Esophagus (tissue), 2 donors: ENCODE data around the gene SAP30BP. TPM values are rescaled to one million over a fixed set of nuclear protein-coding genes. Genes with fewer than 3 reads are reported as not detected.
A peak's percentile ranks its signal among the peaks of the same experiment; 100 is the strongest.
"Not testable (repeated sequence)": the region's sequence is repeated elsewhere in the genome, so short reads cannot be mapped to it uniquely, and the experiment has no call there.

Experiments used
- H3K27ac ChIP-seq, 2 donors: one replicate each; pipeline ENCODE4 v1.5.1; 2013; ENCODE audit warnings: low read depth in 2 of 2, mild to moderate bottlenecking in 2 of 2, inconsistent platforms in 1 of 2, low read length in 1 of 2, moderate library complexity in 1 of 2
- H3K27me3 ChIP-seq, 2 donors: one replicate each; pipeline ENCODE4 v1.6.1; 2013; ENCODE audit warnings: low read length in 2 of 2, control low read depth in 1 of 2, mild to moderate bottlenecking in 1 of 2; ENCODE audit not compliant: insufficient read depth in 2 of 2, control insufficient read depth in 1 of 2
- H3K36me3 ChIP-seq, 2 donors: one replicate each; pipeline ENCODE4 v1.6.1; 2013; ENCODE audit warnings: low read length in 1 of 2; ENCODE audit not compliant: control insufficient read depth in 2 of 2, insufficient read depth in 2 of 2
- H3K4me1 ChIP-seq, 2 donors: one replicate each; pipeline ENCODE4 v1.6.1; 2013; ENCODE audit warnings: low read length in 1 of 2; ENCODE audit not compliant: control insufficient read depth in 2 of 2, insufficient read depth in 2 of 2
- H3K4me3 ChIP-seq, 2 donors: one replicate each; pipeline ENCODE4 v1.5.1; 2013; ENCODE audit warnings: low read length in 2 of 2, mild to moderate bottlenecking in 2 of 2, low read depth in 1 of 2, moderate library complexity in 1 of 2
- H3K9me3 ChIP-seq, 2 donors: one replicate each; pipeline ENCODE4 v1.6.1; 2013; ENCODE audit warnings: mild to moderate bottlenecking in 2 of 2, low read depth in 1 of 2, low read length in 1 of 2, moderate library complexity in 1 of 2; ENCODE audit not compliant: control insufficient read depth in 2 of 2, insufficient read depth in 1 of 2
- WGBS, 2 donors: extraction: QIAGEN DNeasy Blood & Tissue Kit; methylation state at CpG; one replicate each; pipeline ENCODE4 v1.1.7; 2013; 5-methylcytosine and 5-hydroxymethylcytosine counted together
- polyA plus RNA-seq, 2 donors: library from polyadenylated mRNA; stranded (reverse); fragments of 200-250 nt; gene quantifications; one replicate each; pipeline ENCODE4 v1.2.3, GENCODE V29; 2013
- donor health status: healthy with polysubstance abuse.
- donor health status: Bipolar disorder and iron deficiency.

SAP30BP gene
- polyA plus RNA-seq, 2 donors: 63.4 to 68.4 TPM

DNA sequence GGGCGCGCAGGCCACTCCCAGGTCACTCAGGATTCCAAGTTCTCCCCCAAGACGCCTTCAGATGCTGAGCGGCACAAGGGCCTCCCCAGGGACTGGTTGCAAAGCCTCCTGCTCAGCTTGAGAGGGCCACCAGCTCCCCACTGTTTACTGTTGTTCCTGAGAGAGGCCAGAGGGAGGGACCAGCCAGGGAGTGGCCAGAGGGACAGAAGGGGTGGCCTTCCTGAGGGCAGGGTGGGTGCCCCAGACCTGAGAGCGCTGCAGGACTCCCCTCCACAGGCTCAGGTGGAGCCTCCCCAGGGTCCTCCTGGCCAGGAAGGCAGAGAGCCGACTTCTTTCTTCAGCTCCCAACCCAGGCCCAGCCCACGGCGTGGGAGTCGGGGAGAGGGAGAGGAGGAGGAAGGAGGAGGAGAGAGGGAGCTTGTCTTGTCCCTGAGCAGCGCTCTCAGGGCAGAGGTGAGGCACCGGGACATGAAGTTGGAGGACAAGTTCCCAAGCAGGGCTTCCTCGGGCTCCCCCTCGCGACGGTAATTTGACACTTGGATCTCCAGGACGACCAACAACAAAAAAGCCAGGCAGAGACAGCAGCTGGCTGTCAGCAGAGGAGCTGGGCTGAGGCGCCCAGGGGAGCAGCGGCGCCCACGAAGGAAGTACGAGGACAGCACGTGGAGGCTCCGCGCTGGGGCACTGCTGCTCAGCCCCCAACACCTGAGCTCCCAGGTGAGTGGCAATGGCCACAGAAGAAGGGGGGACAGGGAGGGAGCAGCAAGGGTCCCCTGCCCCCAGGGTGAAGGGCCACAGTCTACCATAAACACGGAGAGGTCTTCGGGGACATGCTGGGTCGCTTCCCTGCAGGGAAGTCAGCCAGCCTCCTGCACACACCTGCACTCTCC is 33.4 kb upstream of the SAP30BP start:
- H3K27me3 ChIP-seq: no peaks in the 10 kb centered on the region
- H3K36me3 ChIP-seq: peaks cover 0 to 15% of the 10 kb centered on the region in 2 donors
- H3K4me3 ChIP-seq: peak overlapping the region; percentile 7 to 24
- 14% methylated on average over 27 of the region's 27 CpGs for WGBS, 2 donors
- no peaks in the 10 kb centered on the region for H3K9me3 ChIP-seq
- H3K27ac ChIP-seq: peak overlapping the region; percentile 84 to 89
- peaks cover 10 to 13% of the 10 kb centered on the region in 2 donors for H3K4me1 ChIP-seq

DNA sequence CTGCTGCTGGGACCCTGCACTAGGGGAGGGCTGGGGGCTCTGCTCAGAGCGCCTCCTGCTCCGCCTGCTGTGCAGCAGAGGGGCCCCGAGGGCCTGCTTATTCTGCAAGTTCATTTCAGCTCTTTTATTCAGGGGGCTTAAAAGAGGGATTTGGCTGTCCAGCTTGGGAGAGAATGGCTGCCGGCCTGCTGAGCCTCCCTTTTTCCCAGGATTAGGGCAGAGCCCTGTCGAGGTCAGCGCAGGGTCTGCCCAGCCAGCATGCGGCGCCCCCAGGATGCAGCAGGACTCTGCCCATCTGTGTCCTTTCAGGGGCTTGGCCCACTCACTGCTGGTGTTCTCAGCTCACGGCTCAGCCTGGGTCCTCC is 32.8 kb upstream of the SAP30BP start:
- WGBS, 2 donors: 78% methylated on average over 9 of the region's 9 CpGs
- peaks cover 0 to 13% of the 10 kb centered on the region in 2 donors for H3K36me3 ChIP-seq
- peaks cover 10 to 13% of the 10 kb centered on the region in 2 donors for H3K4me1 ChIP-seq
- no peaks in the 10 kb centered on the region for H3K27me3 ChIP-seq
- H3K27ac ChIP-seq: peak overlapping the region; percentile 84 to 89
- peak overlapping the region in 1 of 2 donors; percentile 7 for H3K4me3 ChIP-seq
- no peaks in the 10 kb centered on the region for H3K9me3 ChIP-seq

- H3K36me3 ChIP-seq: peaks cover 0 to 13% of the 10 kb centered on the region in 2 donors
- peaks cover 10 to 14% of the 10 kb centered on the region in 2 donors for H3K4me1 ChIP-seq
- peak overlapping the region in 1 of 2 donors; percentile 0 for H3K4me3 ChIP-seq
- 83 to 85% methylated on average over 20 of the region's 20 CpGs for WGBS, 2 donors
- no peak overlapping the region for H3K27ac ChIP-seq
- no peaks in the 10 kb centered on the region for H3K27me3 ChIP-seq
- no peaks in the 10 kb centered on the region for H3K9me3 ChIP-seq
These were observed 32.2 kb upstream of the SAP30BP start for GRCh38 chr17:75634754-75635609.

DNA sequence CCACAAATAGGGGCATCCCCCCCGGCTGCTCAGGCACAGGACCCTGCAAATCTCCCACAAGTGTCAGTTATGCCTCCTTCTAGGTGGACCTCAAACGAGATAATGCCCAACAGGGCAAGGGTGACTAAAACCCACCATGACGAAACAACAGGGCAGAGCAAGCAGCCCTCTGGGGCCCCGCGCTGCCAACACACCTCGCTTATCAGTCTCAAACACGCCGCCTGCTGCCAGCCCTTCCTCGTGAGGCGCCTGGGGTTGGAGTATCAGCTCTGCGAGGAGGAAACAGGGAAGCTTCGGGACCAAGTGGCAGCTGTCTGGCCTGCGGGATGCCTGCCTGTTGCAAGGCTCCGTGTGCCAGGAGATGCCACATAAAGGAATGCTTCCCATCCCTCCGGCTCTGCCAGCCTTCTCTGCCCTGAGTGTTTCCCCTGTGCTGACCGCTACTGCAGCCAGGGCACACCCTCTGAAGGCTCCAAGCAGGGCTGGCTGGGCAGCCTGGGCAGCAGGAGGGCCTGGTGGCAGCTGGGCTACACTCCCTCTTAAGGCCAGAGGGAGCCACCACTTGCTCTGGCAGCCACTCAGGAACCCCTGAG is 31.4 kb upstream of the SAP30BP start:
- Histone ChIP-seq H3K4me1 (peaks cover 10 to 18% of the 10 kb centered on the region in 2 donors), H3K9me3 (no peaks in the 10 kb centered on the region), H3K27me3 (no peaks in the 10 kb centered on the region), H3K36me3 (peaks cover 0 to 10% of the 10 kb centered on the region in 2 donors), H3K4me3 (no peak overlapping the region), H3K27ac (peak overlapping the region in 1 of 2 donors; percentile 20)
- WGBS, 2 donors: 60 to 84% methylated on average over 16 of the region's 16 CpGs

DNA sequence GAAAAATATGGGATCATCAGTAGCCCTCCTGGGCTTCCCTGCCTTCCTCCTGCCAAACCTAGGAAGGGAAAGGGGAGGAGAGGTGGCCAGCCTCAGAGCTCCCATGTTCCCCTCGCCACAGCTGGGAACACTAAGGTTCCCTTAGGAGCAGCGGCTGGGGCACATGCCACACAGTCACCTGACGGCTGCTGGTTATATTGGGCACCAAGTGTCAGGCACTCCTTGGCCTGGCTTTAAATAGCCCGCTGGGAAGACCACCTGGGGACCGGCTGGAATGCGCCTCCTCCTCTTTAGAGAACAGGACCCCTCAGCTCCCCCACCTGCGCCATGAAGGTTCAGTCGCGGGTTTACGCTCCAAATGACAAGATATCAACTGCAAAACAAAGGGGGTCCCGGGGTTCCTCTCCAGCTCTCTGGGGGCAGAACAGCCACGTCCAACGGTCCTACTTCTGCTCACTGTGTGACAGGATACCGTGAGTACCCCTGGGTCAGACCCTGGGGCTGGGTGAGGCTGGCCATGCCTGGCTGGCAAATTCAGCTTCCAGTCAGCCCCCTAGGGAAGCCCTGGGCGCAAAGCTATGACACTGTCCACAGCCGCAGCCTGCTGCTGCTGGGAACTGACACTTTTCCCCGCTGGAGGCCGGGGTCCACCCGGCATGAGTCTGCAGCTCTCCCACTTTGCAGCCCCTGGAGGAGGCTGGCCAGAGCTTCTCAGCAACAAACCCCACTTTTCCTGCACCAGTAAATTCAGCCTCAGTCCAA is 30.6 kb upstream of the SAP30BP start:
- peaks cover 10 to 21% of the 10 kb centered on the region in 2 donors for H3K4me1 ChIP-seq
- H3K36me3 ChIP-seq: peaks cover 0 to 9% of the 10 kb centered on the region in 2 donors
- no peak overlapping the region for H3K4me3 ChIP-seq
- WGBS, 2 donors: 89 to 92% methylated on average over 19 of the region's 19 CpGs
- H3K27ac ChIP-seq: no peak overlapping the region
- H3K9me3 ChIP-seq: no peaks in the 10 kb centered on the region
- H3K27me3 ChIP-seq: no peaks in the 10 kb centered on the region

- Histone ChIP-seq H3K4me3 (no peak overlapping the region), H3K27ac (no peak overlapping the region)
These were observed 30.0 kb upstream of the SAP30BP start for GRCh38 chr17:75637143-75637538.

DNA sequence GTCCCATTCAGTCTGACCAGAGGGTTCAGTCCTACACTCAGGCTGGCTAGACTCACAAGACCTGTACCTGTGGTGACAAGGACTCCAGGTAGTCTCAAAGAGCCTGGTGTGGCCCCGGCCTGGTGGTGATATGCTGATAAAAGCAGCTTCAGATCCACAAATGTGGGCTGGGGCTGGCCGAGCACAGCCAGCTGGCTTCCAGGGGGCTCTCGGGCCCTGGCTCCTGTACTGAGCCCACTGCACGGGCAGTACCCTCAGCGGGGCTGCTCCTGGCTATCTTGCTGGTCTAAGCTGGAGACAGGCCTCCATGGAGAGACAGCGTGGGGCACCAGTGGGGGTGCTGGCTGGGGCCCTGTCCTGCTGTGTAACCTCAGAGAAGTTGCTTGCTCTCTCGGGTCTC is 29.6 kb upstream of the SAP30BP start:
- Histone ChIP-seq H3K9me3 (no peaks in the 10 kb centered on the region), H3K4me3 (no peak overlapping the region), H3K27me3 (no peaks in the 10 kb centered on the region), H3K4me1 (peaks cover 10 to 28% of the 10 kb centered on the region in 2 donors), H3K27ac (no peak overlapping the region), H3K36me3 (peaks cover 0 to 9% of the 10 kb centered on the region in 2 donors)
- WGBS, 2 donors: 90 to 95% methylated on average over 7 of the region's 7 CpGs

More at GRCh38 chr17:75637143-75637538, 30.0 kb upstream of the SAP30BP start:
- Histone ChIP-seq H3K27me3 (no peaks in the 10 kb centered on the region), H3K36me3 (peaks cover 0 to 9% of the 10 kb centered on the region in 2 donors), H3K4me1 (peaks cover 10 to 27% of the 10 kb centered on the region in 2 donors), H3K9me3 (no peaks in the 10 kb centered on the region)
- WGBS, 2 donors: 77 to 81% methylated on average over 13 of the region's 13 CpGs

DNA sequence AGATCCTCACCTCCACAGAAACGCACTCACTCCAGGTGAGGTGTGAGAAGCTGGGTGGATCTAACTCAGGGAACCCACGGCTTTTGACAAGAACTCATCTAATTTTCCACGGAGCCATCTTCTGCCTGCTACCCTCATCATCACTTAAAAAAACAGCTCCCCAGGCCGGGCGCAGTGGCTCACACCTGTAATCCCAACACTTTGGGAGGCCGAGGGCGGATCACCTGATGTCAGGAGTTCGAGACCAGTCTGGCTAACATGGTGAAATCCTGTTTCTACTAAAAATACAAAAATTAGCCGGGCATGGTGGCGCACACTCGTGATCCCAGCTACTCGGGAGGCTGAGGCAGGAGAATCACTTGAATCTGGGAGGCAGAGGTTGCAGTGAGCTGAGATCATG is 29.1 kb upstream of the SAP30BP start:
- not testable (repeated sequence) for H3K4me3 ChIP-seq, H3K27me3 ChIP-seq, H3K9me3 ChIP-seq, H3K27ac ChIP-seq, H3K36me3 ChIP-seq
- peaks cover 9 to 27% of the 10 kb centered on the region in 2 donors for H3K4me1 ChIP-seq
- 96% methylated on average over 12 of the region's 12 CpGs for WGBS, 2 donors
